AG04450 (cell line): ENCODE data around the gene ATP11A. TPM values are rescaled to one million over a fixed set of nuclear protein-coding genes. Genes with fewer than 3 reads are reported as not detected.

Source experiments
- CTCF ChIA-PET: fragments of 300-600, 350-600 bp; formaldehyde crosslinking; extraction: SDS; loops from one replicate; lab custom pipeline; 2022; ENCODE audit warnings: antibody characterized with exemption, inconsistent platforms; lab: Charles Lee
- POLR2A ChIA-PET: fragments of 350-600 bp; formaldehyde crosslinking; extraction: SDS; loops from one replicate; lab custom pipeline; 2021; ENCODE audit warnings: antibody characterized with exemption, inconsistent platforms; lab: Yijun Ruan, JAX
- DNase-seq: peaks from one replicate; pipeline ENCODE4 v3.0.0-alpha.2; 2011; ENCODE audit warnings: low read depth, low spot score
- H3K27ac ChIP-seq: one replicate; pipeline ENCODE4 v1.5.1; 2012; ENCODE audit warnings: low read depth, low read length, control low read depth
- H3K27me3 ChIP-seq: one replicate; pipeline ENCODE4 v1.6.0; 2012; ENCODE audit warnings: low read length; ENCODE audit not compliant: control insufficient read depth, insufficient read depth
- H3K4me3 ChIP-seq: 2 replicates; pipeline ENCODE4 v1.5.1; 2011; ENCODE audit warnings: mild to moderate bottlenecking, low read depth, low read length, control low read depth
- H3K9me3 ChIP-seq: 2 replicates; pipeline ENCODE4 v1.5.1; 2012; ENCODE audit warnings: low read length; ENCODE audit not compliant: control insufficient read depth, insufficient read depth
- polyA plus RNA-seq: library from polyadenylated mRNA; depleted of rRNA; stranded (reverse); fragments of >200 nt; gene quantifications from 2 replicates; pipeline ENCODE4 v1.2.3, GENCODE V29; 2011
- TF ChIP-seq, protein P1 (sequence below): IDR thresholded peaks from 2 replicates; pipeline ENCODE4 v1.5.1; 2011; ENCODE audit warnings: low read depth, low read length, control low read depth, inconsistent platforms

ATP11A gene
- polyA plus RNA-seq, 1 experiment = 5.8 TPM

- DNase-seq = no peak
- CTCF ChIA-PET = no interaction called here
- POLR2A ChIA-PET = no interaction called here
- H3K27ac ChIP-seq = no peak overlapping the region
- TF ChIP-seq, protein P1, sequence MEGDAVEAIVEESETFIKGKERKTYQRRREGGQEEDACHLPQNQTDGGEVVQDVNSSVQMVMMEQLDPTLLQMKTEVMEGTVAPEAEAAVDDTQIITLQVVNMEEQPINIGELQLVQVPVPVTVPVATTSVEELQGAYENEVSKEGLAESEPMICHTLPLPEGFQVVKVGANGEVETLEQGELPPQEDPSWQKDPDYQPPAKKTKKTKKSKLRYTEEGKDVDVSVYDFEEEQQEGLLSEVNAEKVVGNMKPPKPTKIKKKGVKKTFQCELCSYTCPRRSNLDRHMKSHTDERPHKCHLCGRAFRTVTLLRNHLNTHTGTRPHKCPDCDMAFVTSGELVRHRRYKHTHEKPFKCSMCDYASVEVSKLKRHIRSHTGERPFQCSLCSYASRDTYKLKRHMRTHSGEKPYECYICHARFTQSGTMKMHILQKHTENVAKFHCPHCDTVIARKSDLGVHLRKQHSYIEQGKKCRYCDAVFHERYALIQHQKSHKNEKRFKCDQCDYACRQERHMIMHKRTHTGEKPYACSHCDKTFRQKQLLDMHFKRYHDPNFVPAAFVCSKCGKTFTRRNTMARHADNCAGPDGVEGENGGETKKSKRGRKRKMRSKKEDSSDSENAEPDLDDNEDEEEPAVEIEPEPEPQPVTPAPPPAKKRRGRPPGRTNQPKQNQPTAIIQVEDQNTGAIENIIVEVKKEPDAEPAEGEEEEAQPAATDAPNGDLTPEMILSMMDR = no peak
- H3K9me3 ChIP-seq = no peaks in the 10 kb centered on the region; the same call in 1 of the 2 replicates
- H3K27me3 ChIP-seq = peaks cover 63% of the 10 kb centered on the region
- H3K4me3 ChIP-seq = no peak overlapping the region
These were observed 204.5 kb downstream of the ATP11A start for GRCh38 chr13:112894423-112894672.

- no peak overlapping the region for H3K4me3 ChIP-seq
These were observed 205.0 kb downstream of the ATP11A start for GRCh38 chr13:112894673-112895481.

DNA sequence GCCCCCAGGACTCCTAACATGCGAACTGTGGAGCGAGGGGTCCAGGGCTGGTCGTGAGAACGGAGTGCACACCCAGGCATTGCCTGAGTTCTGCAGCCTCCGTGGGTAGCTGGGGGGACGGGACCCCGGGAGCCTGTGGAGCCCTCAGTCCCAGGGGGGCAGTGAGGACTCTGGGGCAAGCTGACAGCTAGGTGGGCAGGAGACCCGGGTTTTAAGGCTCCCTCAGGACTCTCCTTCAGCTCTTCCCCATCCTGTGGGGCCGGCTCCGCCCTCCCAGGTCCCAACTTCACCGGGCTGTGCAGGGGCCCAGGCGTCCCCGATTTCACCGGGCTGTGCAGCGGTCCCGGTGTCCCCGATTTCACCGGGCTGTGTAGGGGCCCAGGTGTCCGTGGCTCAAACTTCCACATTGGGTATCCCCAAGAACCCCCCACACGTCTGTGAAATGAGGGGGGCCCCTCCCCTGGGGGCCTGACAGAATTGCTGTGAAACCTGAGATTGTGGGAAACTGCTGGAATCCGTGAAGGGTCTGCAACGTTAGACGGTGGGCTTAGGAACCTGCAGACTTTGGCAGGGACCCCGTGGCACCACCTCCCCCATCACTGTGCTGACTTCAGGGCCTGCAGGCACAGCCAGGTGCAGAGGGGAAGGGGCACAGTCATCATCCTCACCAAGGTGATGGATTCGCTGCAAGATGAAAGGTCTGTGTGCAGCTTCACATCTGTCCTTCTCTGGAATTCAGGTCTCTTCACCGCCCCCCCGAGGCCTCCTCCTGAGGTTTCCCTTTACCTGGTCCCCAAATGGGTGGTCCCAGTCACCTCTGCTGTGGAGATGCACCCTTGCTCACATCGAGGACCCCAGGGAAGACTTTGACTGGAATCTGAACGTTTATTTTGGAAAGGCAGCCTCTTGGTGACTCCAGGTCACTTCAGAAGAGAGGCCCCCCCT is 206.0 kb downstream of the ATP11A start:
- DNase-seq = no peak
- H3K27me3 ChIP-seq = peaks cover 68% of the 10 kb centered on the region

More at GRCh38 chr13:112894673-112895481, 205.0 kb downstream of the ATP11A start:
- ChIA-PET POLR2A (no interaction called here), CTCF (no interaction called here)
- no peak for DNase-seq
- H3K27me3 ChIP-seq = peaks cover 64% of the 10 kb centered on the region
- no peaks in the 10 kb centered on the region; the same call in 1 of the 2 replicates for H3K9me3 ChIP-seq
- no peak overlapping the region for H3K27ac ChIP-seq
- TF ChIP-seq, protein P1 = no peak

GRCh38 chr13:112896736-112897602 is 207.1 kb downstream of the ATP11A start:
- Histone ChIP-seq H3K27ac (no peak overlapping the region), H3K4me3 (no peak overlapping the region), H3K9me3 (no peaks in the 10 kb centered on the region; the same call in 1 of the 2 replicates), H3K27me3 (peaks cover 65% of the 10 kb centered on the region)
- POLR2A ChIA-PET = no interaction called here
- CTCF ChIA-PET = no interaction called here
- TF ChIP-seq, protein P1 = no peak
- DNase-seq = no peak

More for the DNA sequence above, 206.0 kb downstream of the ATP11A start:
- TF ChIP-seq, protein P1 = no peak
- Histone ChIP-seq H3K4me3 (no peak overlapping the region), H3K9me3 (no peaks in the 10 kb centered on the region; the same call in 1 of the 2 replicates), H3K27ac (no peak overlapping the region)
- CTCF ChIA-PET = no interaction called here
- POLR2A ChIA-PET = no interaction called here
